Suprapubic skin (tissue), 4 donors: Measurements from ENCODE around the gene PPP1R9A.

Source experiments
- EP300 ChIP-seq: sonication (generic); formaldehyde crosslinking; IDR thresholded peaks from one replicate; pipeline ENCODE4 v1.6.1; 2017; ENCODE audit warnings: antibody characterized with exemption
- POLR2A ChIP-seq, 2 donors: fragments of 450-650 bp; IDR thresholded peaks; one replicate each; pipeline ENCODE4 v1.6.1; 2017; ENCODE audit warnings: antibody characterized with exemption in 2 of 2, mild to moderate bottlenecking in 2 of 2, moderate library complexity in 2 of 2
- POLR2AphosphoS5 ChIP-seq, 3 donors: sonication (generic); formaldehyde crosslinking; IDR thresholded peaks; one replicate each; pipeline ENCODE4 v1.6.1; 2017; ENCODE audit warnings: antibody characterized with exemption in 3 of 3
- TF ChIP-seq, protein P1 (sequence below), 2 donors: fragments of 200-600 bp in 1 of 2; fragments of 450-650 bp in 1 of 2; sonication (generic) in 1 of 2; IDR thresholded peaks; one replicate each; pipeline ENCODE4 v1.5.1; 2016 to 2019; ENCODE audit warnings: antibody characterized with exemption in 2 of 2, mild to moderate bottlenecking in 1 of 2, moderate library complexity in 1 of 2

DNA sequence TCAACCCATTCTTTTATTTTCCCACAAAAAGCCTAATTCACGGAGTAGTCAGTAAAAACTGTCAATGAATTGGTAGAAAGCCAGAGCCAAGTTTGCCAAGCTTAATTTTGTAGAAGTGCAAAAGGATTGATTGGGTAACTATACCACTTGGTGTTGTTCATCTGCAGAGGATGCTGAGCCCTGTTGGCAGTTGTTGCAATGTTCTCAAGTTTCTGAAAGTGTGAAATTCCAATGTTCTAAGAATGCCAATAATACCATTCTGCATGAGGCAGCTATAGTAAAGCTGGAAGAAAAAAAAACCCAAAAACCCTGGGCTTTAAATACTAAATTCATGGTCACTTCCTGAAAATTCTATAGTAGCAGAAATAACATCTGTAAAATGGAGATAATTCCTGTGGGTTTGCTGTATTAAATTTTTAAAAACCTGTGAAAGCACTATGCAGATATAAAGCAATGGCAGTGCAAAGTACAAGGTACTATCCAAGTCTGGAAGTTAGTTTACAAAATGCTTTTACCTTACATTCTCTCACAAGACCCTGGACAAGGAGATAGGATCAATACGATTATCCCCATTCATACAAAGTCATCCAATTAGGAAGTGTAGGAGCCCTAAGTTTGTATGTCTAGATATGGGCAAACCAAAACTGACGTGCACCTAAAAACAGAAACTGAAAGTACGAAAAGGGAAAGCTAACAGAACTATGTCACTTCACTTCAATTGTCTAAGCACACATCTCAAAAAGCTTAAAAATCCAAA lies 423.0 kb downstream of the PPP1R9A start:
- TF ChIP-seq, protein P1, sequence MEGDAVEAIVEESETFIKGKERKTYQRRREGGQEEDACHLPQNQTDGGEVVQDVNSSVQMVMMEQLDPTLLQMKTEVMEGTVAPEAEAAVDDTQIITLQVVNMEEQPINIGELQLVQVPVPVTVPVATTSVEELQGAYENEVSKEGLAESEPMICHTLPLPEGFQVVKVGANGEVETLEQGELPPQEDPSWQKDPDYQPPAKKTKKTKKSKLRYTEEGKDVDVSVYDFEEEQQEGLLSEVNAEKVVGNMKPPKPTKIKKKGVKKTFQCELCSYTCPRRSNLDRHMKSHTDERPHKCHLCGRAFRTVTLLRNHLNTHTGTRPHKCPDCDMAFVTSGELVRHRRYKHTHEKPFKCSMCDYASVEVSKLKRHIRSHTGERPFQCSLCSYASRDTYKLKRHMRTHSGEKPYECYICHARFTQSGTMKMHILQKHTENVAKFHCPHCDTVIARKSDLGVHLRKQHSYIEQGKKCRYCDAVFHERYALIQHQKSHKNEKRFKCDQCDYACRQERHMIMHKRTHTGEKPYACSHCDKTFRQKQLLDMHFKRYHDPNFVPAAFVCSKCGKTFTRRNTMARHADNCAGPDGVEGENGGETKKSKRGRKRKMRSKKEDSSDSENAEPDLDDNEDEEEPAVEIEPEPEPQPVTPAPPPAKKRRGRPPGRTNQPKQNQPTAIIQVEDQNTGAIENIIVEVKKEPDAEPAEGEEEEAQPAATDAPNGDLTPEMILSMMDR (IDR thresholded peaks at IDR 0.05): no peak
- TF ChIP-seq POLR2A (IDR thresholded peaks at IDR 0.05): no peak
- no peak for TF ChIP-seq EP300
- no peak for TF ChIP-seq POLR2AphosphoS5 (IDR thresholded peaks at IDR 0.05)
